22Rv1 (cell line): ENCODE measurements around the gene ATP9A.

ENCODE experiments used
- H3K27ac ChIP-seq: fragments of 450-650 bp; 2 replicates; pipeline ENCODE4 v1.5.1; 2017
- ZFX ChIP-seq: fragments of 450-650 bp; IDR thresholded peaks from 2 replicates; pipeline ENCODE4 v1.6.1; 2017; ENCODE audit warnings: antibody characterized with exemption, borderline replicate concordance
- TF ChIP-seq, protein P1 (sequence below): fragments of 450-650 bp; IDR thresholded peaks from 2 replicates; pipeline ENCODE4 v1.5.1; 2017; ENCODE audit warnings: mild to moderate bottlenecking

The ATP9A gene

DNA sequence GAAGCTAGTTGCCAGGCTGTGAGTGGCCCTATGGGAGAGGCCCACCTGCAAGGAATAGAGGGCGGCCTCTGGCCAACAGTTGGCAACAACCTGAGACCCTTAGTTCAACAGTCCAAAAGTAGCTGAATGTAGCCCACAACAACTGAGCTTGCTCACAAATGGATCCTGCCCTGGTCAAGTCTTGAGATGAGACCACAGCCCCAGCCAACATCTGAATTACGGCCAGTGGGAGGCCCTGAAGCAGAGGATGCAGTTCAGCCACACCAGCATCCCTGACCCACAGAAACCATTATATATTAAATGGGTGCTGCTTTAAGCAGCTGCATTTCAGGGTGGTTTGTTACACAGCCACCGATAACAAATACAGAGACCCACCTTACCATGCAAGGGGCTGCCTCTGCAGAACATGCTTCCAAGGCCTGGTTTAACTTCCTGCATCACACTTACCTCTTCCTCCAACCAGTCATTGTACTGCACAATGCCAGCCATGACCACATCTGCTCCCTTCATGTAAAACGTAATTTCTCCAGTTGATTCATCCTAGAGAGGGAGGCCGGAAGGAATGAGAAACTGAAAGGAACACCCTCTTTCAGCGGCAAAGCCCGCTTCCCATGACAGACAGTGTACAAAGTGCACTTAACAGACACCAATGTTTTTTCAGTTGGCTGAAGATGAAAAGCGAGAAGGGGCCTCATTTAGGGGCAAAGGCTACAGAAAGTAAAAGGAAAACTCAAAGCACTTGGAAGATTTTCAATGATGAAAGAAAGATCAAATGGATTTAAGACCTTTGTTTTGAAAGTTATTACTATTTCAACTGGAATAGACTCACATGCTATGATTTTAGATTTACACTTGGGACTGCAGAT lies 139.4 kb downstream of the ATP9A start:
- no peak for TF ChIP-seq ZFX
- TF ChIP-seq, protein P1, sequence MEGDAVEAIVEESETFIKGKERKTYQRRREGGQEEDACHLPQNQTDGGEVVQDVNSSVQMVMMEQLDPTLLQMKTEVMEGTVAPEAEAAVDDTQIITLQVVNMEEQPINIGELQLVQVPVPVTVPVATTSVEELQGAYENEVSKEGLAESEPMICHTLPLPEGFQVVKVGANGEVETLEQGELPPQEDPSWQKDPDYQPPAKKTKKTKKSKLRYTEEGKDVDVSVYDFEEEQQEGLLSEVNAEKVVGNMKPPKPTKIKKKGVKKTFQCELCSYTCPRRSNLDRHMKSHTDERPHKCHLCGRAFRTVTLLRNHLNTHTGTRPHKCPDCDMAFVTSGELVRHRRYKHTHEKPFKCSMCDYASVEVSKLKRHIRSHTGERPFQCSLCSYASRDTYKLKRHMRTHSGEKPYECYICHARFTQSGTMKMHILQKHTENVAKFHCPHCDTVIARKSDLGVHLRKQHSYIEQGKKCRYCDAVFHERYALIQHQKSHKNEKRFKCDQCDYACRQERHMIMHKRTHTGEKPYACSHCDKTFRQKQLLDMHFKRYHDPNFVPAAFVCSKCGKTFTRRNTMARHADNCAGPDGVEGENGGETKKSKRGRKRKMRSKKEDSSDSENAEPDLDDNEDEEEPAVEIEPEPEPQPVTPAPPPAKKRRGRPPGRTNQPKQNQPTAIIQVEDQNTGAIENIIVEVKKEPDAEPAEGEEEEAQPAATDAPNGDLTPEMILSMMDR: no peak
- no peak overlapping the region for H3K27ac ChIP-seq

DNA sequence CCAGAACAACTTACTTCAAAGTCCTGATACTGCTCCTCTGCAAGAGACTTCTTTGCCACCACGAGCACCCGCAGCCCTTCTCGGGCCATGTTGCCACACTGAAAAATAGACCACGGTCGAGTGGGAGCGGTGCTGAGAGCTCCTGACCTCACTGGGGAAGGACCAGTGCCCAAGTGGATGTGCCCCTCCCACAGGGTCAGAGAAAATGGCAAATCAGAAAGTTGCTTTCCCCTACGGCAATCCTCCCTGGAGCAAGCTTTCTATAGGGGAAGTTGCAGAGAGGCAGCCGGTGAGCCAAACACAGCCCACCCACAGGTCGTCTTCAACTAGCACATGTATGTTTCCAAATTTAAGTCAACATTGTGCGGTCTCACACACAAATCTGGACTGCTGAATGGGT lies 140.6 kb downstream of the ATP9A start:
- TF ChIP-seq ZFX: no peak
- TF ChIP-seq, protein P1: no peak
- H3K27ac ChIP-seq: no peak overlapping the region

DNA sequence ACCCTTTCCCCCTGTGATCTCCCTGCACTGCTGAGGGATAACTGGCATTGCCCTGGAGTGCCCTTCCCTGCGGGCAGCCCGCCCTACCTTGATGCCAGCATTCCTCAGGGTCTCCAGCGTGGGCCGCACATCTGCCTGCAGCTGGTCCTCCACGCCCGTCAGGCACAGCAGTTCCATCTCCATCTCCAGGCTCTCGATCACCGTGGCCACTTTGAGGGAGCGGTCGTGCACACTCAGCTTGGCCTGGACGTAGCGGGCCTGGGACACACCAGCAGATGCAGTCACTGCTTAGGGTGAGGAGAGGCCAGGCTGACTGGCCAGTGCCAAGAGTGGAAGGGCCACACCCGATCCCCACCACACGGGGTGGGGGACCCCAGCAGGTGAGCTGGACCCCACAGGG lies 143.1 kb downstream of the ATP9A start:
- H3K27ac ChIP-seq: no peak overlapping the region
- TF ChIP-seq, protein P1: no peak
- no peak for TF ChIP-seq ZFX

DNA sequence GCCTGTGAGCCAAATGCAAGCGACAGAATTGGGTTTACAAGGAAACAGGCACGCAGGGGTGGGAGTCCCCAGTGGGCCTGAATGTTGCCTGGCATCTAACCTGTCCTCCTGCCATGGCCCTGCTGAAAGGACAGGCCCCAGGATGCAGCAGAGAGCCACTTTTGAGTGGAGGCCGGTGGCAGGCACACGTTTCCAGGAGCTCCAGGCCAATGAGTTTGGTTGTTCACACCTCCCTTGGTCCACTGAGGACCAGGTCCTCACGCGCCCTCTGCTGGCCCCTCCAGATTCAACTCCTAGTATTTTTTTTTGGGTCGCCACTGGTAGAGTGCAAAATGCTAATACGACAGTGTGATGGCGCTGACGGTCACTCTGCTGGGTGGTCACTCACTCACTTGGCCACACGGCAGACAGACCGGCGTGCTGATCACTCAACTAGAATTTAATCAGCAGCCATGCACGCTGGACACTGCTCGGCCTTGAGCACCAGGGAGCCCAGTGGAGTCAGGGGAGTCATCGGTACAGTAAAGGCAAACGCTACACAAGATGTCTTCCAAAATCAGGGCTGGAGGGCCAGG lies 143.9 kb downstream of the ATP9A start:
- TF ChIP-seq, protein P1: peak; percentile 90
- TF ChIP-seq ZFX: no peak
- H3K27ac ChIP-seq: no peak overlapping the region

DNA sequence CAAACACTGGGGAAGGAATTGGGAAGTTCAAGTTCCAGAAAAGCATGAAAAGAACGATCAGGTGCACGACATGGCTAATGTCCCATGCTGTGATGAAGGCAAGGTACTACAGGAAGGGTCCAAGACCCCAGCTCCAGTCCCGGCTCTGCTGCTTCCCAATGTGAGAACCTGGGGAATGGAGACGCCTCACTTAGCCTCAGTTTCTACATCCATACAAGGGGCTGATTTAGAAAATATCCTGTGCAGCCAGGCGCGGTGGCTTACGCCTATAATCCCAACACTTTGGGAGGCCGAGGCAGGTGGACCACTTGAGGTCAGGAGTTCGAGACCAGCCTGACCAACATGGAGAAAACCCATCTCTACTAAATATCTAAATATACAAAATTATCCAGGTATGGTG lies 144.9 kb downstream of the ATP9A start:
- TF ChIP-seq ZFX: no peak
- TF ChIP-seq, protein P1: no peak
- no peak overlapping the region for H3K27ac ChIP-seq

DNA sequence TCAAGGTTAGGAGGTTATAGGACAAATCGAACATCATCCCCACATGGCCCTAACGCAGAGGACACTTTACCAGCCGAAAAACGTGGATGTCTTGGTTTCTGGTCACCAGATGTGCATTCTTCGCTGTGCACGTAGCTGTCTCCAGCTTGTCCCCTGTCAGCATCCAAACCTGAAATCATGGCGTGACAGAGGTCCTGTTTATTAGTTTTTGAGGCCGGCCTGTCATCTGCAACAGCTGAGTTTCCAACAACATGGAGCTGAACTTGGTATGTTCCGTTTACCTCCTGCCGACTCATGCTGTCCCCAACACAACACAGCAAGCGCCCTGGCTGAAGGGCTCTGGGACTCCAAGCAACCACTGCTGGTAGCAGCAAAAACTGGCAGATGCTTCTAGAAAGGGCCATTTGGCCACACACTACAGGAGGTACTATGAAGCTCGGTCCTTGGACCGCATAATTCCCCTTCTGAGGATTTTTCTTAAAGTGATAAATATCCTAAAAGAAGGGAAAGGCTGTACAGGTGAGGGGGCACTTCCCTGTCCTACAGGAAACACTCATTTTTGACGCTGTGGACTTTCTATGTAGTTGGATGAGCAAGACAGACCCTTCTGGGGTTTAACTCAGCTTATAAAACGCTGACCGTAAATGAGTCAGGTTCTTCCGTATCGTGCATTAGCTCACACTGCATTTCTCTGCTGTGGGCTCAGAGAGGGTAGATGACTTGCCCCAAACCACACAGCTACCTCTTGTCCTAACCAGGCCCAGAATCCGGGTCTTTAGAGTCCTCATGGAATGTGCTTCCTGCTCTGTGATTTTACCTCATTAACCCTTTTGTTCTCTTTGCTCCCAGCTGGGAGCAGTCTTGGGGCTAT lies 146.0 kb downstream of the ATP9A start:
- TF ChIP-seq ZFX: no peak
- TF ChIP-seq, protein P1: no peak
- no peak overlapping the region for H3K27ac ChIP-seq
